H9 (cell line): ENCODE results near the gene CDC16. TPM values are rescaled to one million over a fixed set of nuclear protein-coding genes. Genes with fewer than 3 reads are reported as not detected.

Experiments
- DNase-seq: peaks from one replicate; pipeline ENCODE4 v3.0.0-alpha.2; 2017
- H2AFZ ChIP-seq: one replicate; pipeline ENCODE4 v1.6.1; 2013; ENCODE audit warnings: mild to moderate bottlenecking, low read length, control low read depth, moderate library complexity
- H2AK5ac ChIP-seq: 2 replicates; pipeline ENCODE4 v1.6.1; 2013; ENCODE audit warnings: low read length, control low read depth, mixed read lengths; ENCODE audit not compliant: insufficient read length
- H2BK120ac ChIP-seq: one replicate; pipeline ENCODE4 v1.6.1; 2013; ENCODE audit warnings: low read depth, mild to moderate bottlenecking, low read length, control low read depth, inconsistent platforms; ENCODE audit not compliant: poor library complexity, severe bottlenecking
- H2BK12ac ChIP-seq: 2 replicates; pipeline ENCODE4 v1.6.1; 2013; ENCODE audit warnings: low read length, control low read depth, mixed read lengths, low read depth; ENCODE audit not compliant: insufficient read length
- H2BK15ac ChIP-seq: 2 replicates; pipeline ENCODE4 v1.6.1; 2013; ENCODE audit warnings: low read depth, low read length, control low read depth
- H2BK20ac ChIP-seq: one replicate; pipeline ENCODE4 v1.6.1; 2013; ENCODE audit warnings: low read depth, mild to moderate bottlenecking, low read length, control low read depth, inconsistent platforms; ENCODE audit not compliant: poor library complexity, severe bottlenecking
- H2BK5ac ChIP-seq: 2 replicates; pipeline ENCODE4 v1.6.1; 2013; ENCODE audit warnings: low read length, control low read depth, mixed read lengths; ENCODE audit not compliant: insufficient read length
- H3K14ac ChIP-seq: 2 replicates; pipeline ENCODE4 v1.6.1; 2013; ENCODE audit warnings: low read length, control low read depth; ENCODE audit not compliant: insufficient read depth
- H3K18ac ChIP-seq: 2 replicates; pipeline ENCODE4 v1.6.1; 2013; ENCODE audit warnings: low read depth, mild to moderate bottlenecking, mixed read lengths, low read length, control low read depth; ENCODE audit not compliant: insufficient read length
- H3K23ac ChIP-seq: 2 replicates; pipeline ENCODE4 v1.6.1; 2013; ENCODE audit warnings: low read length, control low read depth, mixed read lengths, low read depth; ENCODE audit not compliant: insufficient read length
- H3K23me2 ChIP-seq: 2 replicates; pipeline ENCODE4 v1.6.1; 2013; ENCODE audit warnings: low read depth, mild to moderate bottlenecking, mixed read lengths, low read length, control low read depth; ENCODE audit not compliant: insufficient read length, poor library complexity, severe bottlenecking
- H3K27ac ChIP-seq: 2 replicates; pipeline ENCODE4 v1.5.1; 2013; ENCODE audit warnings: low read length, control low read depth, mixed read lengths, low read depth; ENCODE audit not compliant: insufficient read length
- H3K27me3 ChIP-seq: 2 replicates; pipeline ENCODE4 v1.6.1; 2013; ENCODE audit warnings: low read length, control low read depth, inconsistent platforms; ENCODE audit not compliant: insufficient read depth
- H3K4ac ChIP-seq: 2 replicates; pipeline ENCODE4 v1.6.1; 2013; ENCODE audit warnings: low read depth, mild to moderate bottlenecking, control low read depth, inconsistent platforms, low read length, moderate library complexity
- H3K4me1 ChIP-seq: 2 replicates; pipeline ENCODE4 v1.6.1; 2013; ENCODE audit warnings: low read length, control low read depth, inconsistent platforms; ENCODE audit not compliant: insufficient read depth
- H3K4me2 ChIP-seq: 2 replicates; pipeline ENCODE4 v1.6.1; 2013; ENCODE audit warnings: low read length, control low read depth, mixed read lengths; ENCODE audit not compliant: insufficient read length, insufficient read depth
- H3K56ac ChIP-seq: 2 replicates; pipeline ENCODE4 v1.6.1; 2013; ENCODE audit warnings: low read depth, mild to moderate bottlenecking, mixed read lengths, low read length, control low read depth; ENCODE audit not compliant: insufficient read length
- H3K79me1 ChIP-seq: 2 replicates; pipeline ENCODE4 v1.6.1; 2013; ENCODE audit warnings: low read depth, mild to moderate bottlenecking, moderate library complexity, low read length, control low read depth, inconsistent platforms; ENCODE audit not compliant: insufficient read depth, poor library complexity, severe bottlenecking
- H3K79me2 ChIP-seq: 2 replicates; pipeline ENCODE4 v1.6.1; 2013; ENCODE audit warnings: low read length, control low read depth, inconsistent platforms; ENCODE audit not compliant: insufficient read depth
- H3K9ac ChIP-seq: 2 replicates; pipeline ENCODE4 v1.6.1; 2013; ENCODE audit warnings: low read length, control low read depth, mixed read lengths; ENCODE audit not compliant: insufficient read length; ENCODE audit errors: extremely low read depth
- H3K9me3 ChIP-seq: one replicate; pipeline ENCODE4 v1.6.1; 2013; ENCODE audit warnings: low read depth, low read length, inconsistent platforms; ENCODE audit not compliant: control insufficient read depth
- H3T11ph ChIP-seq: one replicate; pipeline ENCODE4 v1.6.1; 2013; ENCODE audit warnings: mild to moderate bottlenecking, low read length, control low read depth, inconsistent platforms
- H4K20me1 ChIP-seq: one replicate; pipeline ENCODE4 v1.6.1; 2013; ENCODE audit not compliant: control insufficient read depth, insufficient read length, insufficient read depth
- H4K5ac ChIP-seq: 2 replicates; pipeline ENCODE4 v1.6.1; 2013; ENCODE audit warnings: low read depth, mild to moderate bottlenecking, mixed read lengths, low read length, control low read depth; ENCODE audit not compliant: insufficient read length
- H4K8ac ChIP-seq: replicated peaks from 2 replicates; pipeline ENCODE4 v1.6.1; 2013; ENCODE audit warnings: low read length, control low read depth, mixed read lengths, low read depth; ENCODE audit not compliant: insufficient read length
- H4K91ac ChIP-seq: 2 replicates; pipeline ENCODE4 v1.6.1; 2013; ENCODE audit warnings: low read depth, mild to moderate bottlenecking, moderate library complexity, mixed read lengths, low read length, control low read depth; ENCODE audit not compliant: insufficient read length
- H3K27ac Mint-ChIP-seq, 3 experiments: 2 replicates in 2 of 3; 3 replicates in 1 of 3; pipeline ENCODE4 v1.8.0; 2020 to 2021; ENCODE audit warnings: mixed read lengths in 3 of 3, mild to moderate bottlenecking in 1 of 3, moderate library complexity in 1 of 3
- H3K27me3 Mint-ChIP-seq: 2 replicates; pipeline ENCODE4 v1.8.0; 2021; ENCODE audit warnings: low read depth, mild to moderate bottlenecking, moderate library complexity, mixed read lengths
- H3K36me3 Mint-ChIP-seq, 3 experiments: 2 replicates in 2 of 3; 3 replicates in 1 of 3; pipeline ENCODE4 v1.8.0; 2020 to 2021; ENCODE audit warnings: low read depth in 3 of 3, mixed read lengths in 3 of 3; ENCODE audit not compliant: insufficient read depth in 1 of 3
- H3K4me1 Mint-ChIP-seq, 2 experiments: 2 replicates each; pipeline ENCODE4 v1.8.0; 2020; ENCODE audit warnings: mixed read lengths in 2 of 2
- H3K4me3 Mint-ChIP-seq, 2 experiments: 2 replicates in 1 of 2; 3 replicates in 1 of 2; pipeline ENCODE4 v1.8.0; 2020 to 2021; ENCODE audit warnings: mild to moderate bottlenecking in 2 of 2, mixed read lengths in 2 of 2, moderate library complexity in 1 of 2
- H3K9me3 Mint-ChIP-seq, 2 experiments: 2 replicates in 1 of 2; 3 replicates in 1 of 2; pipeline ENCODE4 v1.8.0; 2020; ENCODE audit warnings: mild to moderate bottlenecking in 2 of 2, mixed read lengths in 2 of 2, moderate library complexity in 1 of 2
- CTCF ChIP-seq: fragments of 200-600 bp; sonication (generic); conservative IDR thresholded peaks from 3 replicates; pipeline ENCODE4 v1.8.0; 2021; ENCODE audit warnings: antibody characterized with exemption, mild to moderate bottlenecking
- WGBS: extraction: QIAGEN DNeasy Blood & Tissue Kit; methylation state at CpG from one replicate; pipeline ENCODE4 v1.1.7; 2013; ENCODE audit warnings: missing lambda C conversion rate, low lambda C conversion rate, mixed read lengths; ENCODE audit not compliant: insufficient read length; ENCODE audit errors: extremely low coverage; 5-methylcytosine and 5-hydroxymethylcytosine counted together
- total RNA-seq: library from RNA; stranded (reverse); gene quantifications from 2 replicates; pipeline ENCODE4 v1.2.1, GENCODE V29; 2021

CDC16 gene
- total RNA-seq, 1 experiment from 2014 or later, result 91.9 TPM

GRCh38 chr13:114313061-114313860, 78.6 kb downstream of the CDC16 start:
- Histone ChIP-seq H3K9me3 (no peaks in the 10 kb centered on the region), H2BK15ac (no peak overlapping the region), H2BK120ac (no peak overlapping the region), H3K79me2 (peaks cover 7% of the 10 kb centered on the region; the same call in 1 of the 2 replicates), H2BK5ac (no peak overlapping the region), H3T11ph (no peak overlapping the region), H2BK12ac (no peak overlapping the region), H3K9ac (no peak overlapping the region), H3K27ac (no peak overlapping the region), H4K8ac (no peak overlapping the region), H4K5ac (no peak overlapping the region), H2AFZ (no peak overlapping the region), H3K23me2 (peaks cover 3% of the 10 kb centered on the region), H3K4ac (no peak overlapping the region), H2BK20ac (no peak overlapping the region), H3K27me3 (no peaks in the 10 kb centered on the region), H4K91ac (no peak overlapping the region), H3K14ac (no peak overlapping the region), H3K79me1 (peaks cover 3% of the 10 kb centered on the region), H3K4me1 (no peaks in the 10 kb centered on the region), H3K18ac (no peak overlapping the region), H3K4me2 (peak overlapping the region; percentile 87), H3K23ac (no peak overlapping the region), H3K56ac (no peak overlapping the region), H4K20me1 (no peaks in the 10 kb centered on the region), H2AK5ac (no peak overlapping the region)
- WGBS, result no CpG with 5 or more reads among the region's 17 CpGs
- peak overlapping the region; percentile 90 to 97 (median 92); a peak in 6 of 7 replicates for H3K27ac Mint-ChIP-seq
- no peaks in the 10 kb centered on the region for H3K27me3 Mint-ChIP-seq
- H3K36me3 Mint-ChIP-seq, result peaks cover 0 to 12% (median 6%) of the 10 kb centered on the region in 3 experiments; a peak in 5 of 7 replicates
- TF ChIP-seq CTCF, result no peak
- peaks cover 16 to 17% of the 10 kb centered on the region in 2 experiments for H3K4me1 Mint-ChIP-seq
- peak overlapping the region; percentile 68 to 89 for H3K4me3 Mint-ChIP-seq
- DNase-seq, result no peak
- H3K9me3 Mint-ChIP-seq, result no peaks in the 10 kb centered on the region
